ENCODE measurements around the gene MARCHF11.

The MARCHF11 gene

DNA sequence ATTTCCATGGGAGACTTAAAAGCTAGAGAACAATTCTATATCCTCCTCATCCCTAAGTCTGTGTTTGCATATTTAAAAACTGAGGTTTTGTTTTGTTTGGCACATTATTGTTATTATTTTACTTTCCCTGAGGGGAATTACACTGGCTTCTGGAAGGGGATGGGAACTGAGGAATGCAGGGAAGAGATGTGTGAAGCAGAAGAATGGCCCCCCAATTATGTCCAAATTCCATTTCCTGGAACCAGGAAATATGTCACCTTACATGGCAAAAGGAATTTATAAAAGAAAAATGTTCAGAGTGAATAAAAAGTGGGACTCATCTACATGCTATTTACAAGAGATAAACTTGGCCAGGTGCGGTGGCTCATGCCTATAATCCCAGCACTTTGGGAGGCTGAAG lies 129.8 kb downstream of the MARCHF11 start:
- DNase-seq, result no peak

DNA sequence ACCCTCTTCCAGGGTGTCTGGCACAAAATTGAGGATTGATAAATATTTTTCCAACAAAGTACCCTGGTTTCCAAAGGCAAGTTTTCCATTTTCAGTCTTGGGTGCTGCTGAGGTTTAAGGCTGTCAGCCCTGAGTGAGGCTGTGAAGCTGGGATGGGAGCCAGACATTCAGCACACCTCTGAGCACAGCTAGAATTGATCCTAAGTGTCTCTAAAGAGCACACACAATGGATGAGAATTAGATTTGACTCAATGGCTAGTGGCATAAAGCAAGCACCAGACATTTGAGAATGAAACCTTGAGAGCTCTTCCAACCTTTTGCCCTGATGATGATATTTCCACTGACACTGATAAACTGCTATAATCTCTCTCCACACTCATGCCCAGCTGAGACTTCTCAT lies 131.5 kb downstream of the MARCHF11 start:
- no peak for DNase-seq

DNA sequence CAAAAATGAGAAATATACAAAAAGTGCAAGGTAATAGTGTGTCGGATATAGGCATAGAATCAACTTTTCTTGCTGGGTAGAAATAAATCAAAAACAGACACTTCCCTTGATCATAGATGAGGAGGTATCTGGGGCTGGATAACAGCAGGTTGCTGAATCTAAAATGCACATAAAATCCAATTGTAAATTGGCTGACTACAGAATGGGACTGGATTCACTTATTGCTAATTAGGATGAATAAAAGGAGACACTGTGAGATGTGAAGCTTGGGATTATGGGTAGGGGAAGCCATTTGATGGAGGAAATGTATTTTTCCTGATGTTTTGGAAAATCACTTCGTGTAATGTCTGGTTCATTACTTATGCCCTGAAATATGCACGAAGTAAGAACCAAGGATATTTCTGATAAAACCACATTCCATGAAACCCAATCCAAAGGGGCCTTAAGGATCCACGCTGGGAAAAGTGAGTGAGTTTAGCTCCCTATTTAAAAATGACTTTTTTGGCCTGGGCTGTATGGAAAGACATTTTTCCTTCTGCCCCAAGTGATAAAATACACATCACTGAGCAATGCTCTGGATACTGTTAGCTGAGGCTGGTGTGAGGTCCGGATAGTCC lies 136.1 kb downstream of the MARCHF11 start:
- no peak for DNase-seq

DNA sequence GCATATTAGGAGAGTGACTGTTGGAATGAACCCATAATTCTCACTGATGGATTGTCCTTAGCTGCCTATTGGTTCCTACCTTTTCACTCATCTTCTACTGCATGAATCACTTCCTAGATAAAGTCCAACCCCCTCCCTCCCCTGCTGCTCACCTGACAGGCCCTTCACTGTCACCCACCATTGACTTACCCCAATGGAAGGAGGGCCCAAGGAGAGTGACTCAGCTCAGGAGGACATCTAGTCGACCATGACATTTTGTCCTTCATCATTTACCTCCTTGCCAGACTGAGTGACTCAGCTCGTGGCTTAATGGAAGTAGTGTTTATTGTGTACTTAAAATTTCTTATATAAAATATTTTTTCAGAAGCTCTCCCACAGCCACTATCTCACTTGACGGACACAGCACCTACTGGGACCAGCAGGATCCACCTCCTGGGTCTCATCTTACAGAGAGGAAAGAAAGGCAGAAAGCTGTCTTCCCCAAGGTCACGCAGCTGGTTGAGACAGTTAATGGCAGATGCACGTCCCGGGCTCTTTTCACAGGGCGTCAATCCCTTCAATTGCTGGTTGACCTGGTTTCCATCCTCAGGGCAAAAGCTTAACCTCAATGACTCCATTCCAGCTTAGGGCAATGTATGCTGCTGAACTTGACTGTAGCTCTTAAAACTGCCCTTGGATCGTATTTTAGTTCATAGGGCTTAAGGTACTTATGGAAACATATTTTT lies 142.3 kb downstream of the MARCHF11 start:
- DNase-seq, result no peak

DNA sequence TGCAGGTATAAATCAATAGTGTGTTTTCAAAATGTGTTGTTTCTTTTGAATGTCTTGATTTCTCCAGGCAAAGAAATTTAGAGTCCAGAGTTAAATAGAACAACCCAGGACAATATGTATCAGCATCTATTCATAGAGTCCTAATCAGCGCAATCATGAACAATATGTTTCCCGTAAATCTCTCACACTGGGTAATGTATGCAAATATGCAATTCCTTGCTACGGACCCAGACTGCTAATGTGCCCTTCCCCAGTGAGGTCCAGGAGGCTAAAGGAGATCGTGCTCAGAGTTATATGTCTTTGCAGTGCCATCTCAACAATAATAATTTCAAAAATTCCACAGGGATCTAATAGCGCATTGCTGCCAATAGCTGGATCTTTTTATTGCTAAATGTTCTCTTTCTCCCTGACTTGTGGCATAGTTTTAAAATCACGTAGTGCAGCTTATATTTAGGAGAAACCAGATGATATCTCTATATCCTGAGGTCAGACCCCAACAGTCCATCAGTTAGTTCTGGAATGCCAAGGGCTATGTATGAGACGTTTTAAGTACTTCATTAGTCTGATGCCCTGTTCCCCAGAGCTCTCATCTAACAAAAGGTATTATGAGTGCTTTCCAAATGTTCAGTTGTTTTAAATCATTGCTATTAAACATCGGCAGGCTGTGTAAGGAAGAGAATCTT lies 145.1 kb downstream of the MARCHF11 start:
- no peak for DNase-seq

DNA sequence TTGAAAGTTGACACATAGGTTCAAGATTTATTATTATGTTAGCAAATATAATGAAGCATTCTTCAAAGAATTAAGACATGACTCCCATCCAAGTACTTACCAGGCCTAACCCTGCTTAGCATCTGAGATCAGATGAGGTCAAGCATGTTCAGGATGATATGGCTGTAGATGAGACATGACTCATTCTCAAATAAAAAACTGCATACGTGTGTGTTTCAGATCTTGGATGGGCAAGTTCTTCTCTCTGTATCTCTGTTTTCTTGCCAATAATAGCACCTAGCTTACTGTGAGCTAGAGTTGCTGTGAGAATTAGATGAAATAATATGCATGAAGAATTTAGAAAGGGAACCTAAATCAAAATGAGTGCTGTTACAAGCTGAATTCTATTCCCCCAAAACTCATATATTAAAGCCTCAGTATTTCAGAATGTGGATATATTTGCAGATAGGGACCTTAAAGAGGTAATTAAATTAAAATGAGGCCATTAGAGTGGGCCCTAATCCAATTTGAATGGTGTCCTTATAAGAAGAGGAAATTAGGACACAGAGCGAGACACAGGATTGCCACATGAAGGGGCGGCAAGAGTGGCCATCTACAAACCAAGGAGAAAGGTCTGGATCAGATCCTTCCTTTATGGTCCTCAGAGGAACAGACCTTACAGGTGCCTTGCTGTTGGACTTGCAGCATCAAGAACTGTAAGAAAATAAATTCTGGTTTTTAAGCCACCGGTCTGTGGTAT lies 146.2 kb downstream of the MARCHF11 start:
- no peak for DNase-seq

DNA sequence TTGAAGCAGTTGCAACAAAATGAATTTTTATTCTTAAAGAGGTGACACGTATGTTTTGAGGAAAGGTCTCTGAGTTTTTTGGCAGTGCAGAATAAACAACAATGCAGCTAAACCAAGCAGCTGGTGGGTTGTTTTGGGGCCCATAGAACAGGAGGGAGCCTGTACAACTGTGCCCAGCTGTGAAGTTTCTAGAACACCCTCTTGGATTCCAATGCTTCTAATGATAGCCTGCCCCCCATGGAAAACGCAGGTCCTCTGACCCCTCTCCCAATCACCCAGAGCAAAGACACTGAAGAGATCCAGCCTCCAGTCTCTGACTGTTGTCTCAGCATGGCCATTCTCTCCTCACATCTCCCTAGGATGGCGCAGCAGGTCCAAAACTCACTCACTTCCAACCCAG lies 150.9 kb downstream of the MARCHF11 start:
- no peak for DNase-seq

DNA sequence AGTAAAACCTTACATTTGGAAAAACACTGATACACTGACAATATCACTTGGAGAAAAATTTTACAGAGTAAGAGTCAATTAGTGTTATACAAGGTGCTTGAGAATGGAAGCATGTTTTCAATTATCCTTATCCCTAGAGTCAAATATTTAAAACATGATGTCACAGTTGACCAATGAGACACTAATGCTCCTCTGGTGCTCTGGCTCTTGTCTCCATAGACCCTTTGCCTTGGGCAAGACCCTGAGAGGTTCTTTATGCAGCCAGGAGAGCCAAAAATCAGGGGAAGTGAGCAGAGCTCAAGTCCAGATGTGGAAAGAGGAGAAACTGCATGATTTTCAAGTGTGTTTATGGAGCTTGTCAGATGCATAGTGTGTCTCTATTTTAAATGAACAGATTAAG lies 153.9 kb downstream of the MARCHF11 start:
- no peak for DNase-seq

DNA sequence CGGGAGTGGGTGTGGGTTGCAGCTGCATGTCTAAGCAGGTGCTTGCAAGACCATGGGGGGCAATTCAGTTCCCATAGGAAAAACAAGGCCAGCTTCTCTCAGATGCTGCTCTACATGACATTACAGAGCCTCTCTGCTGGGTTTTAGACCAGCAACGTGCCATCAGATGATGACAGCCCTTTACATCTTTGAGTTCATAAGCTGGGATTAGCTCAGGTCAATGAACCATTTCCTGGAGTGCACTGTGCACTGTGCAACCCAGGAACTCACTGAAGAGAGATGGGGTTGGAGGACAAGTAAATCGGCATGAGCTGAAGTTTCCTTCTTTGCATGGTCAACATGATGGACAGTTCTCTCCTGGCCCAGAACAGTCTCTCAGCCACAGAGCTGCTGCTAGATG lies 160.6 kb downstream of the MARCHF11 start:
- no peak for DNase-seq

DNA sequence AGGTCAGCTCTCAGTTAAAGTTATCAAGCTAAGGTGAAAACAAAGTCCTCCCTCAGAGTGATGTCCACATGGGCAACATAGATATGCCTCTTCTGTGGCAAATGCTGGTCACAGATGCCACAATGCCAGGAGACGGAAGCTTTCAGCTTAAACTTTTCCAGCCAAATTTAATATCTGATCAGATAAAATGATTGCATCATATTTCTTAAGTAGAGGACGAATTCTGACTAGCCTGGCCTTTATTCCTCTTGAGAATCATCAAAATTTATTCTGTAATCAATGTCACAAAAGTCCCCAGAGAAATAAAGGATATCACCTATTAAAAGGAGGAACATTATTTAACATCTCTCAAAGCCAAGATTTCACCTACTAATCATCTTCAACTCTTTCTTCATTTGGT lies 161.9 kb downstream of the MARCHF11 start:
- no peak for DNase-seq

Data from stimulated activated naive CD4-positive, alpha-beta T cell treated with Interleukin-2 at 50 U/mL for 16 hours (primary cell).